A549 treated with CpdA at 1 μM for 4 hours (cell line): ENCODE measurements around the gene HAGH. TPM values are rescaled to one million over a fixed set of nuclear protein-coding genes. Genes with fewer than 3 reads are reported as not detected.

ENCODE experiments used
- total RNA-seq: library from RNA; stranded (reverse); fragments of 200-300 nt; extraction: Qiagen RNA extraction; gene quantifications from 5 replicates; pipeline ENCODE4 v1.2.3, GENCODE V29; 2022; ENCODE audit warnings: low read depth

The HAGH gene
- total RNA-seq: 57.1 to 73.9 TPM (median 66.5 TPM) in 5 replicates

GRCh38 chr16:1826691-1827573 is at the start of gene HAGH, which contains the start of gene FAHD1:
TSS of gene HAGH (minus strand) at chr16:1826825. CDS start at chr16:1826787, 38 bp downstream.
TSS of gene FAHD1 (plus strand) at chr16:1827206. CDS start at chr16:1827239, 33 bp downstream.

GRCh38 chr16:1871974-1872635 is 45.5 kb upstream of the HAGH start, which contains the start of gene MEIOB:
TSS of gene MEIOB (minus strand) at chr16:1872164. CDS start at chr16:1868175, 3,989 bp downstream.

GRCh38 chr16:1793578-1794220 is 32.9 kb downstream of the HAGH start, which contains the start of gene IGFALS:
TSS of gene IGFALS (minus strand) at chr16:1793705. CDS start at chr16:1793652, 53 bp downstream.

GRCh38 chr16:1782408-1783264 is 44.0 kb downstream of the HAGH start, which contains the start of the genes NUBP2 and SPSB3:
TSS of gene NUBP2 (plus strand) at chr16:1782960. CDS start at chr16:1783021, 61 bp downstream.
TSS of gene SPSB3 (minus strand) at chr16:1782571. CDS start at chr16:1781483, 1,088 bp downstream.

GRCh38 chr16:1772908-1773702 is 53.5 kb downstream of the HAGH start, which contains the start of gene MRPS34:
TSS of gene MRPS34 (minus strand) at chr16:1773134. CDS start at chr16:1773119, 15 bp downstream.

GRCh38 chr16:1772362-1772907 is 54.2 kb downstream of the HAGH start, which contains the start of gene EME2:
TSS of gene EME2 (plus strand) at chr16:1772810. CDS start at chr16:1773228, 418 bp downstream.

GRCh38 chr16:1771188-1771863 is 55.3 kb downstream of the HAGH start, which contains the start of gene NME3:
TSS of gene NME3 (minus strand) at chr16:1771543. CDS start at chr16:1771534, 9 bp downstream.

Other genes with a start within 250 kb of the HAGH start
- gene IFT140, start 214.8 kb downstream of the HAGH start, total RNA-seq: 8.1 to 11.0 TPM (median 8.7 TPM) in 5 replicates
- gene CRAMP1, start 214.5 kb downstream of the HAGH start, total RNA-seq: 13.9 to 17.3 TPM (median 16.1 TPM) in 5 replicates
- gene JPT2, start 148.5 kb downstream of the HAGH start, total RNA-seq: 168 to 223 TPM (median 172 TPM) in 5 replicates
- gene MAPK8IP3, start 120.6 kb downstream of the HAGH start, total RNA-seq: 44.6 to 62.9 TPM (median 50.1 TPM) in 5 replicates
- 25.3 to 62.4 TPM (median 54.1 TPM) in 5 replicates for gene NME3, start 55.3 kb downstream of the HAGH start, total RNA-seq
- gene EME2, start 54.0 kb downstream of the HAGH start, total RNA-seq: 7.4 to 11.9 TPM (median 9.4 TPM) in 5 replicates
- 159 to 264 TPM (median 239 TPM) in 5 replicates for gene MRPS34, start 53.7 kb downstream of the HAGH start, total RNA-seq
- 15.8 to 27.6 TPM (median 22.9 TPM) in 5 replicates for gene SPSB3, start 44.3 kb downstream of the HAGH start, total RNA-seq
- gene NUBP2, start 43.9 kb downstream of the HAGH start, total RNA-seq: 54.3 to 94.0 TPM (median 82.4 TPM) in 5 replicates
- gene IGFALS, start 33.1 kb downstream of the HAGH start, total RNA-seq: 0.08 to 0.09 TPM in 2 of 5 replicates, not detected in the others
- gene FAHD1, start 381 bp upstream of the HAGH start, total RNA-seq: 41.5 to 50.7 TPM (median 48.3 TPM) in 5 replicates
- 1.5 to 3.1 TPM (median 1.7 TPM) in 5 replicates for gene MEIOB, start 45.3 kb upstream of the HAGH start, total RNA-seq
- gene HS3ST6, start 91.6 kb upstream of the HAGH start, total RNA-seq: 1.9 to 3.7 TPM (median 3.2 TPM) in 5 replicates
- gene MSRB1, start 116.4 kb upstream of the HAGH start, total RNA-seq: 24.4 to 35.7 TPM (median 31.6 TPM) in 5 replicates
- 0.05 TPM in 1 of 5 replicates, not detected in the others for gene RPL3L, start 127.9 kb upstream of the HAGH start, total RNA-seq
- gene NDUFB10, start 132.7 kb upstream of the HAGH start, total RNA-seq: 247 to 298 TPM (median 257 TPM) in 5 replicates
- 3,412 to 5,470 TPM (median 5,215 TPM) in 5 replicates for gene RPS2, start 138.0 kb upstream of the HAGH start, total RNA-seq
- gene RNF151, start 140.0 kb upstream of the HAGH start, total RNA-seq: not detected in 5 replicates
- gene TBL3, start 145.2 kb upstream of the HAGH start, total RNA-seq: 27.7 to 41.2 TPM (median 34.8 TPM) in 5 replicates
- gene NOXO1, start 154.6 kb upstream of the HAGH start, total RNA-seq: 0.12 to 0.33 TPM (median 0.25 TPM) in 4 of 5 replicates, not detected in the other
- 22.5 to 42.5 TPM (median 40.1 TPM) in 5 replicates for gene GFER, start 157.4 kb upstream of the HAGH start, total RNA-seq
- gene SYNGR3, start 163.1 kb upstream of the HAGH start, total RNA-seq: 6.3 to 8.3 TPM (median 6.5 TPM) in 5 replicates
- 45.0 to 61.1 TPM (median 54.0 TPM) in 5 replicates for gene ZNF598, start 183.0 kb upstream of the HAGH start, total RNA-seq
- gene NPW, start 193.0 kb upstream of the HAGH start, total RNA-seq: 0.79 to 1.5 TPM (median 1.2 TPM) in 4 of 5 replicates, not detected in the other
- gene NHERF2, start 200.1 kb upstream of the HAGH start, total RNA-seq: 40.0 to 59.6 TPM (median 58.2 TPM) in 5 replicates
- gene NTHL1, start 221.0 kb upstream of the HAGH start, total RNA-seq: 32.1 to 53.3 TPM (median 41.7 TPM) in 5 replicates
- gene TSC2, start 221.2 kb upstream of the HAGH start, total RNA-seq: 31.5 to 46.9 TPM (median 33.4 TPM) in 5 replicates